HEK293 (cell line): ENCODE results near the gene GPHA2.

Source experiments
- CTCF ChIA-PET: fragments of 350-600 bp; formaldehyde crosslinking; extraction: SDS; loops from one replicate; lab custom pipeline; 2021; ENCODE audit warnings: antibody characterized with exemption; lab: Yijun Ruan, JAX
- POLR2A ChIA-PET: fragments of 300-600 bp; formaldehyde crosslinking; extraction: SDS; loops from one replicate; lab custom pipeline; 2020; ENCODE audit warnings: antibody characterized with exemption, inconsistent platforms; lab: Yijun Ruan, JAX
- H3K27ac ChIP-seq: fragments of 200-500 bp; sonication (Bioruptor generic); 2 replicates; pipeline ENCODE4 v1.5.1; 2014; ENCODE audit warnings: low read depth, low read length, control low read depth, inconsistent platforms; ENCODE audit errors: extremely low read depth
- H3K36me3 ChIP-seq, 2 experiments: fragments of 200-500 bp in 1 of 2; sonication (Bioruptor generic) in 1 of 2; 1 replicate in 1 of 2; 2 replicates in 1 of 2; pipeline ENCODE4 v1.5.1; 2014 to 2017; ENCODE audit warnings: inconsistent platforms in 2 of 2, low read length in 2 of 2; ENCODE audit not compliant: control insufficient read depth in 2 of 2, insufficient read depth in 1 of 2
- H3K4me1 ChIP-seq: fragments of 200-500 bp; sonication (Bioruptor generic); 2 replicates; pipeline ENCODE4 v1.5.1; 2014; ENCODE audit warnings: mild to moderate bottlenecking, low read length, inconsistent platforms; ENCODE audit not compliant: control insufficient read depth, insufficient read depth
- H3K4me3 ChIP-seq: 2 replicates; pipeline ENCODE4 v1.5.1; 2011; ENCODE audit warnings: low read depth, mild to moderate bottlenecking, control low read depth, low read length, moderate library complexity
- H3K9me3 ChIP-seq: fragments of 200-500 bp; sonication (Bioruptor generic); 2 replicates; pipeline ENCODE4 v1.5.1; 2014; ENCODE audit warnings: low read depth, low read length, inconsistent platforms; ENCODE audit not compliant: control insufficient read depth, insufficient read depth
- GLIS1 ChIP-seq: fragments of 450-650 bp; formaldehyde crosslinking; IDR thresholded peaks from 2 replicates; pipeline ENCODE4 v1.5.1; 2016; ENCODE audit warnings: missing biosample characterization, missing genetic modification characterization
- OVOL3 ChIP-seq: fragments of 450-650 bp; formaldehyde crosslinking; IDR thresholded peaks from 2 replicates; pipeline ENCODE4 v1.5.1; 2016; ENCODE audit warnings: missing biosample characterization, missing genetic modification characterization
- ZFP37 ChIP-seq: fragments of 450-650 bp; formaldehyde crosslinking; IDR thresholded peaks from 2 replicates; pipeline ENCODE4 v1.5.1; 2016; ENCODE audit warnings: missing biosample characterization, missing genetic modification characterization
- ZFP69B ChIP-seq: fragments of 450-650 bp; formaldehyde crosslinking; IDR thresholded peaks from 2 replicates; pipeline ENCODE4 v1.5.1; 2016; ENCODE audit warnings: missing biosample characterization, missing genetic modification characterization
- ZNF140 ChIP-seq: fragments of 450-650 bp; formaldehyde crosslinking; IDR thresholded peaks from 2 replicates; pipeline ENCODE4 v1.5.1; 2016; ENCODE audit warnings: missing biosample characterization, missing genetic modification characterization
- ZNF157 ChIP-seq: fragments of 450-650 bp; formaldehyde crosslinking; IDR thresholded peaks from 2 replicates; pipeline ENCODE4 v1.5.1; 2016; ENCODE audit warnings: missing biosample characterization, missing genetic modification characterization
- ZNF24 ChIP-seq: fragments of 450-650 bp; formaldehyde crosslinking; IDR thresholded peaks from 2 replicates; pipeline ENCODE4 v1.5.1; 2016; ENCODE audit warnings: missing biosample characterization, missing genetic modification characterization
- ZNF292 ChIP-seq: fragments of 450-650 bp; formaldehyde crosslinking; IDR thresholded peaks from 2 replicates; pipeline ENCODE4 v1.5.1; 2016; ENCODE audit warnings: low read depth, missing biosample characterization, missing genetic modification characterization, borderline replicate concordance
- ZNF335 ChIP-seq: fragments of 450-650 bp; formaldehyde crosslinking; conservative IDR thresholded peaks from 2 replicates; pipeline ENCODE4 v1.5.1; 2016; ENCODE audit warnings: missing biosample characterization, missing genetic modification characterization
- ZNF624 ChIP-seq: fragments of 450-650 bp; formaldehyde crosslinking; IDR thresholded peaks from 2 replicates; pipeline ENCODE4 v1.5.1; 2017; ENCODE audit warnings: missing biosample characterization, missing genetic modification characterization
- TF ChIP-seq, protein P1 (sequence below): fragments of 450-650 bp; formaldehyde crosslinking; IDR thresholded peaks from 2 replicates; pipeline ENCODE4 v1.5.1; 2016; ENCODE audit warnings: missing biosample characterization, missing genetic modification characterization
- TF ChIP-seq, protein P2 (sequence below): fragments of 450-650 bp; IDR thresholded peaks from 2 replicates; pipeline ENCODE4 v1.5.1; 2018; ENCODE audit warnings: missing biosample characterization, missing genetic modification characterization
- TF ChIP-seq, protein P3 (sequence below): fragments of 450-650 bp; formaldehyde crosslinking; IDR thresholded peaks from 2 replicates; pipeline ENCODE4 v1.5.1; 2016; ENCODE audit warnings: missing biosample characterization, missing genetic modification characterization
- TF ChIP-seq, protein P4 (sequence below): fragments of 450-650 bp; formaldehyde crosslinking; IDR thresholded peaks from 2 replicates; pipeline ENCODE4 v1.5.1; 2016; ENCODE audit warnings: missing biosample characterization, missing genetic modification characterization
- TF ChIP-seq, protein P5 (sequence below): fragments of 450-650 bp; formaldehyde crosslinking; IDR thresholded peaks from 2 replicates; pipeline ENCODE4 v1.5.1; 2016; ENCODE audit warnings: missing biosample characterization, missing genetic modification characterization
- TF ChIP-seq, protein P6 (sequence below): fragments of 450-650 bp; formaldehyde crosslinking; IDR thresholded peaks from 2 replicates; pipeline ENCODE4 v1.5.1; 2016; ENCODE audit warnings: missing biosample characterization, missing genetic modification characterization
- TF ChIP-seq, protein P7 (sequence below): fragments of 450-650 bp; formaldehyde crosslinking; IDR thresholded peaks from 2 replicates; pipeline ENCODE4 v1.5.1; 2016; ENCODE audit warnings: missing biosample characterization, missing genetic modification characterization

Gene GPHA2

DNA sequence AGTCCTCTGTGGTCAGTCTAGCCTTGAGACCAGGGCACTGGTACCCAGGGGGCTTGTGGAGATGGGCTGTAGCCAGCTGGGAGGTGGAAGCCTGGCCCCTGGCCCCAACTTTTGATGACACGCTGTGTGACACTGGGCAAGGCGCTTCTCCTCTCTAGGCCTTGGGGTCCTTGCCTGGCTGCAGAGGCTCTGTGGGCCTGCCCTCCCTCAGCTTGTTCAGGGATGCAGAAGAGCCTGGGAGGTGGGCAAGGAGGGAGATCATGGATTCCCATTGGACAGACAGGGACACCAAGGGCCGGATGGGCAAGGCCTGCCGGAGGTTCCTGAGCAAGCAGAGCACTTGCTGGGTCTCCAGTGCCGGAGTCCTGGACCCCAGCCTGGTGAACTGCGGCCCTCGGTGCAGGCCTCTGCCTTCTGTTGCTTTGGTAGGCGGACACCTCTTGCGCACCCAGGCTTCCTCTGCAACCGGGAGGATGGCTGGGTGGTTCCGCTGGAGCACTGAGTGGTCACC, 12.5 kb downstream of the GPHA2 start:
- POLR2A ChIA-PET = interaction anchor here (1.0 to 2.0 kb wide), 4 partner anchors 41 to 145 kb away, joined by 3 to 8 read pairs (median 5); partner anchors contain the start of genes ARL2 and SF1

More for the DNA sequence above, 12.5 kb downstream of the GPHA2 start:
- TF ChIP-seq ZNF624 (tag by site-specific recombination) = no peak
- TF ChIP-seq, protein P1, sequence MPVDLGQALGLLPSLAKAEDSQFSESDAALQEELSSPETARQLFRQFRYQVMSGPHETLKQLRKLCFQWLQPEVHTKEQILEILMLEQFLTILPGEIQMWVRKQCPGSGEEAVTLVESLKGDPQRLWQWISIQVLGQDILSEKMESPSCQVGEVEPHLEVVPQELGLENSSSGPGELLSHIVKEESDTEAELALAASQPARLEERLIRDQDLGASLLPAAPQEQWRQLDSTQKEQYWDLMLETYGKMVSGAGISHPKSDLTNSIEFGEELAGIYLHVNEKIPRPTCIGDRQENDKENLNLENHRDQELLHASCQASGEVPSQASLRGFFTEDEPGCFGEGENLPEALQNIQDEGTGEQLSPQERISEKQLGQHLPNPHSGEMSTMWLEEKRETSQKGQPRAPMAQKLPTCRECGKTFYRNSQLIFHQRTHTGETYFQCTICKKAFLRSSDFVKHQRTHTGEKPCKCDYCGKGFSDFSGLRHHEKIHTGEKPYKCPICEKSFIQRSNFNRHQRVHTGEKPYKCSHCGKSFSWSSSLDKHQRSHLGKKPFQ (tag by site-specific recombination) = no peak
- TF ChIP-seq, protein P2, sequence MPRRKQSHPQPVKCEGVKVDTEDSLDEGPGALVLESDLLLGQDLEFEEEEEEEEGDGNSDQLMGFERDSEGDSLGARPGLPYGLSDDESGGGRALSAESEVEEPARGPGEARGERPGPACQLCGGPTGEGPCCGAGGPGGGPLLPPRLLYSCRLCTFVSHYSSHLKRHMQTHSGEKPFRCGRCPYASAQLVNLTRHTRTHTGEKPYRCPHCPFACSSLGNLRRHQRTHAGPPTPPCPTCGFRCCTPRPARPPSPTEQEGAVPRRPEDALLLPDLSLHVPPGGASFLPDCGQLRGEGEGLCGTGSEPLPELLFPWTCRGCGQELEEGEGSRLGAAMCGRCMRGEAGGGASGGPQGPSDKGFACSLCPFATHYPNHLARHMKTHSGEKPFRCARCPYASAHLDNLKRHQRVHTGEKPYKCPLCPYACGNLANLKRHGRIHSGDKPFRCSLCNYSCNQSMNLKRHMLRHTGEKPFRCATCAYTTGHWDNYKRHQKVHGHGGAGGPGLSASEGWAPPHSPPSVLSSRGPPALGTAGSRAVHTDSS = no peak
- TF ChIP-seq ZNF24 (tag by site-specific recombination) = no peak
- TF ChIP-seq, protein P3, sequence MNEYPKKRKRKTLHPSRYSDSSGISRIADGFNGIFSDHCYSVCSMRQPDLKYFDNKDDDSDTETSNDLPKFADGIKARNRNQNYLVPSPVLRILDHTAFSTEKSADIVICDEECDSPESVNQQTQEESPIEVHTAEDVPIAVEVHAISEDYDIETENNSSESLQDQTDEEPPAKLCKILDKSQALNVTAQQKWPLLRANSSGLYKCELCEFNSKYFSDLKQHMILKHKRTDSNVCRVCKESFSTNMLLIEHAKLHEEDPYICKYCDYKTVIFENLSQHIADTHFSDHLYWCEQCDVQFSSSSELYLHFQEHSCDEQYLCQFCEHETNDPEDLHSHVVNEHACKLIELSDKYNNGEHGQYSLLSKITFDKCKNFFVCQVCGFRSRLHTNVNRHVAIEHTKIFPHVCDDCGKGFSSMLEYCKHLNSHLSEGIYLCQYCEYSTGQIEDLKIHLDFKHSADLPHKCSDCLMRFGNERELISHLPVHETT (tag by site-specific recombination) = no peak
- TF ChIP-seq ZNF335 (tag by site-specific recombination) = no peak
- no peak for TF ChIP-seq GLIS1 (tag by site-specific recombination)
- TF ChIP-seq ZFP37 (tag by site-specific recombination) = no peak
- TF ChIP-seq, protein P4, sequence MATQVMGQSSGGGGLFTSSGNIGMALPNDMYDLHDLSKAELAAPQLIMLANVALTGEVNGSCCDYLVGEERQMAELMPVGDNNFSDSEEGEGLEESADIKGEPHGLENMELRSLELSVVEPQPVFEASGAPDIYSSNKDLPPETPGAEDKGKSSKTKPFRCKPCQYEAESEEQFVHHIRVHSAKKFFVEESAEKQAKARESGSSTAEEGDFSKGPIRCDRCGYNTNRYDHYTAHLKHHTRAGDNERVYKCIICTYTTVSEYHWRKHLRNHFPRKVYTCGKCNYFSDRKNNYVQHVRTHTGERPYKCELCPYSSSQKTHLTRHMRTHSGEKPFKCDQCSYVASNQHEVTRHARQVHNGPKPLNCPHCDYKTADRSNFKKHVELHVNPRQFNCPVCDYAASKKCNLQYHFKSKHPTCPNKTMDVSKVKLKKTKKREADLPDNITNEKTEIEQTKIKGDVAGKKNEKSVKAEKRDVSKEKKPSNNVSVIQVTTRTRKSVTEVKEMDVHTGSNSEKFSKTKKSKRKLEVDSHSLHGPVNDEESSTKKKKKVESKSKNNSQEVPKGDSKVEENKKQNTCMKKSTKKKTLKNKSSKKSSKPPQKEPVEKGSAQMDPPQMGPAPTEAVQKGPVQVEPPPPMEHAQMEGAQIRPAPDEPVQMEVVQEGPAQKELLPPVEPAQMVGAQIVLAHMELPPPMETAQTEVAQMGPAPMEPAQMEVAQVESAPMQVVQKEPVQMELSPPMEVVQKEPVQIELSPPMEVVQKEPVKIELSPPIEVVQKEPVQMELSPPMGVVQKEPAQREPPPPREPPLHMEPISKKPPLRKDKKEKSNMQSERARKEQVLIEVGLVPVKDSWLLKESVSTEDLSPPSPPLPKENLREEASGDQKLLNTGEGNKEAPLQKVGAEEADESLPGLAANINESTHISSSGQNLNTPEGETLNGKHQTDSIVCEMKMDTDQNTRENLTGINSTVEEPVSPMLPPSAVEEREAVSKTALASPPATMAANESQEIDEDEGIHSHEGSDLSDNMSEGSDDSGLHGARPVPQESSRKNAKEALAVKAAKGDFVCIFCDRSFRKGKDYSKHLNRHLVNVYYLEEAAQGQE = no peak
- TF ChIP-seq, protein P5, sequence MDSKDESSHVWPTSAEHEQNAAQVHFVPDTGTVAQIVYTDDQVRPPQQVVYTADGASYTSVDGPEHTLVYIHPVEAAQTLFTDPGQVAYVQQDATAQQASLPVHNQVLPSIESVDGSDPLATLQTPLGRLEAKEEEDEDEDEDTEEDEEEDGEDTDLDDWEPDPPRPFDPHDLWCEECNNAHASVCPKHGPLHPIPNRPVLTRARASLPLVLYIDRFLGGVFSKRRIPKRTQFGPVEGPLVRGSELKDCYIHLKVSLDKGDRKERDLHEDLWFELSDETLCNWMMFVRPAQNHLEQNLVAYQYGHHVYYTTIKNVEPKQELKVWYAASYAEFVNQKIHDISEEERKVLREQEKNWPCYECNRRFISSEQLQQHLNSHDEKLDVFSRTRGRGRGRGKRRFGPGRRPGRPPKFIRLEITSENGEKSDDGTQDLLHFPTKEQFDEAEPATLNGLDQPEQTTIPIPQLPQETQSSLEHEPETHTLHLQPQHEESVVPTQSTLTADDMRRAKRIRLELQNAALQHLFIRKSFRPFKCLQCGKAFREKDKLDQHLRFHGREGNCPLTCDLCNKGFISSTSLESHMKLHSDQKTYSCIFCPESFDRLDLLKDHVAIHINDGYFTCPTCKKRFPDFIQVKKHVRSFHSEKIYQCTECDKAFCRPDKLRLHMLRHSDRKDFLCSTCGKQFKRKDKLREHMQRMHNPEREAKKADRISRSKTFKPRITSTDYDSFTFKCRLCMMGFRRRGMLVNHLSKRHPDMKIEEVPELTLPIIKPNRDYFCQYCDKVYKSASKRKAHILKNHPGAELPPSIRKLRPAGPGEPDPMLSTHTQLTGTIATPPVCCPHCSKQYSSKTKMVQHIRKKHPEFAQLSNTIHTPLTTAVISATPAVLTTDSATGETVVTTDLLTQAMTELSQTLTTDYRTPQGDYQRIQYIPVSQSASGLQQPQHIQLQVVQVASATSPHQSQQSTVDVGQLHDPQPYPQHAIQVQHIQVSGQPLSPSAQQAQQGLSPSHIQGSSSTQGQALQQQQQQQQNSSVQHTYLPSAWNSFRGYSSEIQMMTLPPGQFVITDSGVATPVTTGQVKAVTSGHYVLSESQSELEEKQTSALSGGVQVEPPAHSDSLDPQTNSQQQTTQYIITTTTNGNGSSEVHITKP (tag by site-specific recombination) = no peak
- TF ChIP-seq ZFP69B = no peak
- TF ChIP-seq, protein P6, sequence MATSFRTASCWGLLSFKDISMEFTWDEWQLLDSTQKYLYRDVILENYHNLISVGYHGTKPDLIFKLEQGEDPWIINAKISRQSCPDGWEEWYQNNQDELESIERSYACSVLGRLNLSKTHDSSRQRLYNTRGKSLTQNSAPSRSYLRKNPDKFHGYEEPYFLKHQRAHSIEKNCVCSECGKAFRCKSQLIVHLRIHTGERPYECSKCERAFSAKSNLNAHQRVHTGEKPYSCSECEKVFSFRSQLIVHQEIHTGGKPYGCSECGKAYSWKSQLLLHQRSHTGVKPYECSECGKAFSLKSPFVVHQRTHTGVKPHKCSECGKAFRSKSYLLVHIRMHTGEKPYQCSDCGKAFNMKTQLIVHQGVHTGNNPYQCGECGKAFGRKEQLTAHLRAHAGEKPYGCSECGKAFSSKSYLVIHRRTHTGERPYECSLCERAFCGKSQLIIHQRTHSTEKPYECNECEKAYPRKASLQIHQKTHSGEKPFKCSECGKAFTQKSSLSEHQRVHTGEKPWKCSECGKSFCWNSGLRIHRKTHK (tag by site-specific recombination) = no peak
- TF ChIP-seq ZNF157 (tag by site-specific recombination) = no peak
- no peak for TF ChIP-seq OVOL3 (tag by site-specific recombination)
- no peak for TF ChIP-seq ZNF140 (tag by site-specific recombination)
- TF ChIP-seq, protein P7, sequence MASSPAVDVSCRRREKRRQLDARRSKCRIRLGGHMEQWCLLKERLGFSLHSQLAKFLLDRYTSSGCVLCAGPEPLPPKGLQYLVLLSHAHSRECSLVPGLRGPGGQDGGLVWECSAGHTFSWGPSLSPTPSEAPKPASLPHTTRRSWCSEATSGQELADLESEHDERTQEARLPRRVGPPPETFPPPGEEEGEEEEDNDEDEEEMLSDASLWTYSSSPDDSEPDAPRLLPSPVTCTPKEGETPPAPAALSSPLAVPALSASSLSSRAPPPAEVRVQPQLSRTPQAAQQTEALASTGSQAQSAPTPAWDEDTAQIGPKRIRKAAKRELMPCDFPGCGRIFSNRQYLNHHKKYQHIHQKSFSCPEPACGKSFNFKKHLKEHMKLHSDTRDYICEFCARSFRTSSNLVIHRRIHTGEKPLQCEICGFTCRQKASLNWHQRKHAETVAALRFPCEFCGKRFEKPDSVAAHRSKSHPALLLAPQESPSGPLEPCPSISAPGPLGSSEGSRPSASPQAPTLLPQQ (tag by site-specific recombination) = no peak
- TF ChIP-seq ZNF292 = no peak
- TF ChIP-seq, all 188 proteins: peak for 0
- Histone ChIP-seq H3K4me1 (no peaks in the 10 kb centered on the region), H3K36me3 (peaks cover 0 to 12% of the 10 kb centered on the region in 2 experiments; a peak in 1 of 3 replicates), H3K27ac (no peak overlapping the region), H3K4me3 (no peak overlapping the region), H3K9me3 (no peaks in the 10 kb centered on the region)
- CTCF ChIA-PET = no interaction called here
